LNCAP (cell line): ENCODE results near the gene GPR32.
A peak's percentile ranks its signal among the peaks of the same experiment; 100 is the strongest.
"Not testable (repeated sequence)": the region's sequence is repeated elsewhere in the genome, so short reads cannot be mapped to it uniquely, and the experiment has no call there.

Experiments
- CTCF ChIP-seq: fragments of 450-650 bp; IDR thresholded peaks from 2 replicates; pipeline ENCODE4 v1.5.1; 2017; ENCODE audit warnings: mild to moderate bottlenecking

GPR32 gene

GRCh38 chr19:50770164-50770563, at the start of gene GPR32:
Gene GPR32 (plus strand): TSS chr19:50770464. CDS start chr19:50770601, 137 bp downstream.
- not testable (repeated sequence) for TF ChIP-seq CTCF

GRCh38 chr19:50720921-50721381, 49.3 kb upstream of the GPR32 start:
- no peak for TF ChIP-seq CTCF

GRCh38 chr19:50721441-50722137, 48.7 kb upstream of the GPR32 start:
- TF ChIP-seq CTCF, result no peak

- TF ChIP-seq CTCF, result no peak
These were observed 47.9 kb upstream of the GPR32 start for GRCh38 chr19:50722201-50723013.

- TF ChIP-seq CTCF, result no peak
These were observed 47.2 kb upstream of the GPR32 start, which contains the start of gene CLEC11A for GRCh38 chr19:50723069-50723468. Gene CLEC11A (plus strand): TSS chr19:50723364. CDS start chr19:50723526, 162 bp downstream.

- TF ChIP-seq CTCF, result no peak
These were observed 46.3 kb upstream of the GPR32 start for GRCh38 chr19:50723735-50724521.

GRCh38 chr19:50724522-50725217, 45.6 kb upstream of the GPR32 start:
- TF ChIP-seq CTCF, result peak; percentile 89
